IMR-90 (cell line): ENCODE data around the gene ATG4A.

Source experiments
- CTCF ChIP-seq: conservative IDR thresholded peaks from 2 replicates; pipeline ENCODE4 v1.5.1; 2012; ENCODE audit warnings: mild to moderate bottlenecking, low read depth, low read length, improper control_type of control experiment
- MAFK ChIP-seq: IDR thresholded peaks from 2 replicates; pipeline ENCODE4 v1.6.1; 2012; ENCODE audit warnings: low read depth, low read length, improper control_type of control experiment
- MAZ ChIP-seq: IDR thresholded peaks from 2 replicates; pipeline ENCODE4 v1.6.1; 2012; ENCODE audit warnings: low read depth, mild to moderate bottlenecking, low read length, improper control_type of control experiment, moderate library complexity, borderline replicate concordance
- RCOR1 ChIP-seq: IDR thresholded peaks from 2 replicates; pipeline ENCODE4 v1.6.1; 2012; ENCODE audit warnings: mild to moderate bottlenecking, low read length, improper control_type of control experiment; ENCODE audit not compliant: insufficient replicate concordance
- SMC3 ChIP-seq: fragments of 150-350 bp; IDR thresholded peaks from 2 replicates; pipeline ENCODE4 v1.6.1; 2016; ENCODE audit warnings: low read depth, mild to moderate bottlenecking, antibody characterized with exemption, low read length, moderate library complexity

DNA sequence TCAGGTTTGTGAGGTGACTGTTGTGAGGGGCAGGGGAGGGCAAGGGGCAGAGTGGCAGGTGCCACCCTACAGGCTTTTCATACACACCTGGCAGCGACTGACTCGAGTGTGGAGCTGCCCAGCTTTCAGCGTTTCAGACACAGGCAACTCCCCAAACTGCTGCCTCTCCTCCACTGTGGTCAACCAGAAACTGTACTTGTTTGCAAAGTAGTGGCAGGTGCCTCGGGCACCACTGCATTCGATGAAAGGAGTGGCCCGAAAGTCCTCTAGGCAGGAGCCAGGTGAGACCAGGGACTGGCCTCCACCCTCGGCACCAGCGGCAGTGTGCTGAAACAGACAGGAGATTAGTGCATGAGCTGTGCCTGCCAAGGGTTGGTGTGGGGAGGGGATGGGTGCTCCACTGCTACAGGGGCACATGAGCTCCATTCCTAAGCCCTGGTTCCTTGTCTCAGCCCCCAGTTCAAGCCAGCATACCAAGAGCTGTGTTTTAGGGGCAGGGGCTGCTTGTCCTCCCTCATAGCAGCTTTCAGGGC, 65.4 kb downstream of the ATG4A start:
- TF ChIP-seq MAFK (no peak), RCOR1 (no peak), CTCF (no peak), SMC3 (no peak), MAZ (no peak)
